Stimulated activated naive B cell treated with anti-CD40 and anti-IgM and Interleukin-4, amounts not matched to agents 10 μg/mL and 1 μg/mL and 100 μg/mL, for 72 hours (primary cell): ENCODE data around the gene PAX2.

Experiments
- ATAC-seq, 2 donors: fragments of 150-1000 bp; cut with Tn5 transposase; replicated peaks; 2 replicates each; pipeline ENCODE4 v1.10.0; 2021; ENCODE audit warnings: moderate library complexity in 1 of 2
- DNase-seq: peaks from one replicate; pipeline ENCODE4 v3.0.0; 2021
- H3K27ac Mint-ChIP-seq: one replicate; pipeline ENCODE4 v1.8.0; 2022; ENCODE audit warnings: mild to moderate bottlenecking, mixed read lengths
- H3K27me3 Mint-ChIP-seq, 2 donors: one replicate each; pipeline ENCODE4 v1.8.0; 2022; ENCODE audit warnings: mixed read lengths in 2 of 2
- H3K36me3 Mint-ChIP-seq, 2 donors: one replicate each; pipeline ENCODE4 v1.8.0; 2022; ENCODE audit warnings: mixed read lengths in 2 of 2, mild to moderate bottlenecking in 1 of 2
- H3K4me1 Mint-ChIP-seq, 2 donors: one replicate each; pipeline ENCODE4 v1.8.0; 2022; ENCODE audit warnings: mixed read lengths in 2 of 2, mild to moderate bottlenecking in 1 of 2
- H3K4me3 Mint-ChIP-seq, 2 donors: one replicate each; pipeline ENCODE4 v1.8.0; 2022; ENCODE audit warnings: mild to moderate bottlenecking in 2 of 2, mixed read lengths in 2 of 2, moderate library complexity in 1 of 2
- H3K9me3 Mint-ChIP-seq, 2 donors: one replicate each; pipeline ENCODE4 v1.8.0; 2022; ENCODE audit warnings: mixed read lengths in 2 of 2, mild to moderate bottlenecking in 1 of 2

Gene PAX2

DNA sequence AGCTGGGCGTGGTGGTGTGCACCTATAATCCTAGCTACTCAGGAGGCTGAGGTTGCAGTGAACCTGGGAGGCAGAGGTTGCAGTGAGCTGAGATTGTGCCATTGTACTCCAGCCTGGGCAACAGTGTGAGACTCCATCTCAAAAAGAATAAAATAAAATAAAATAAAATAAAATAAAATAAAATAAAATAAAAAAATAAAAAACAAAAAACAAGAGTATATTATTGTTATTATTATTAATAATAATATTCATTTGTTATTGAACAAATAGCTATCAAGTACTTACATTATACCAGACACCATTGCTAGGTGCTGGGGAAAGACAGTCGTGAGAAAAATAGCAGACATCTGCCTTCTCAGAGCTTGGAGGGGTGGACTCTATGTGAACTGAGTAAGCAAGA, 24.1 kb downstream of the PAX2 start:
- DNase-seq (no peak), ATAC-seq (no peak)
- Mint-ChIP-seq H3K36me3 (no peaks in the 10 kb centered on the region), H3K4me3 (no peak overlapping the region), H3K4me1 (no peaks in the 10 kb centered on the region), H3K9me3 (no peaks in the 10 kb centered on the region), H3K27ac (no peak overlapping the region), H3K27me3 (peaks cover 23 to 30% of the 10 kb centered on the region in 2 donors)

DNA sequence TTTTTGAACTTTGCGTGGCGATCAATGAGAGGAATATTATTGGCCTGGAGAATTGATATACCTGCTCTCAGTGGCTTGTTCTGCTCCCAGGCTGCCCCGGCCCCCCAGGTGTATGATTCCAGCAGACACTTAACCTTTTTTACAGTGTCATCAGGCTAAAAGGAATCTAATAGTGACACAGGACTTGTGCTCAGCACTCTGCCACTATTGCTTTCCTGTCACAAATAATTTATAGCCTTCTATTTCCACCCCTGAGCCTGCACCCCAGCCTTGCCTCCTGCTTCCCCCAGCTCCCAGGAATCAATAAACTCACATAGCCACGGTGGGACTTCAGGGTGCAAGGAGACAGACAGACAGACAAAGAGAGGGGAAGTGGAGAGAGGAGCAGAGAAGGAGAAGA, 28.3 kb downstream of the PAX2 start:
- H3K27me3 Mint-ChIP-seq: peaks cover 29 to 43% of the 10 kb centered on the region in 2 donors
- no peaks in the 10 kb centered on the region for H3K36me3 Mint-ChIP-seq
- ATAC-seq: no peak
- H3K4me3 Mint-ChIP-seq: no peak overlapping the region
- no peaks in the 10 kb centered on the region for H3K9me3 Mint-ChIP-seq
- no peak overlapping the region for H3K27ac Mint-ChIP-seq
- DNase-seq: no peak
- no peaks in the 10 kb centered on the region for H3K4me1 Mint-ChIP-seq

DNA sequence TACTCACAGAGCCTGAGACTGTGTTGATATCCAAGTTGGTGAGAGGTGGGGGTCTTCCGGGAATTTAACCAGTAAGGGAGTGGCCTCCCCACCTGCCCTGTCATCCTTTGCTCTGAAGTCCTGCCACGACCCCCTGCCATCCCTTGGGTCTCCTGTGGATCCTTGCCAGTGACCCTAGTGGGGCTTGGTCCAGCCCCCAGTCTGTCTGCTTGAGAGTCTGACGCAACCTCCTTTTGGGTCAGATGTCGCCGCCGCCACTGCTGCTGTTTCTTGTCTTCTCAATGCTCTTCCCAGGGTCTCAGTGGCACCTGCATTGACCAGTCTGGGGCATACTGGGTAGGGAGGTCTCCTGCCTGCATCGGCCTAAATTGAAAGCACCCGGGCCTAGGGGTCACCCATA, 28.8 kb downstream of the PAX2 start:
- no peaks in the 10 kb centered on the region for H3K4me1 Mint-ChIP-seq
- H3K27me3 Mint-ChIP-seq: peaks cover 29 to 49% of the 10 kb centered on the region in 2 donors
- no peak for DNase-seq
- no peaks in the 10 kb centered on the region for H3K9me3 Mint-ChIP-seq
- no peaks in the 10 kb centered on the region for H3K36me3 Mint-ChIP-seq
- no peak overlapping the region for H3K4me3 Mint-ChIP-seq
- ATAC-seq: no peak
- H3K27ac Mint-ChIP-seq: no peak overlapping the region

DNA sequence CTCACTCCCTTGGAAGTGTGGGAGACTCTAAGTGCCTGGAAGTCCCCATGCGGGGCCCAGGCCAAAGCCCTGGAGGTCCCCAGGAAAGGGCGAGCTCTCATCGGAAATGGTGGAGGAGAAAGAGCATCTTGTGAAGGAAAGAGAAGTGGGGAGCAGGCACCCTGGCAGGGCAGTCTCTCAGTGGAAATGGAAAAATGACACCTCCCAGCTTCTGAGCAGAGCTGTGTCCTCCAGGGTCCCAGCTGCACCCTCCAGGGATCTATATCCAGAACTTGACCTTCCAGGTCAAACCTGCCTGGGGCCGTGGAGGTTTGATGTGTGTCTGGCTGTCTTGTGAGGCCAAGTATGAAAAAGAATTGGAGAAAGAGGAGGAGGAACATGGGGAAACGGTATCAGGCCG, 29.5 kb downstream of the PAX2 start:
- Mint-ChIP-seq H3K4me1 (no peaks in the 10 kb centered on the region), H3K27ac (no peak overlapping the region), H3K9me3 (no peaks in the 10 kb centered on the region), H3K36me3 (no peaks in the 10 kb centered on the region), H3K27me3 (peaks cover 33 to 55% of the 10 kb centered on the region in 2 donors), H3K4me3 (no peak overlapping the region)
- no peak for ATAC-seq
- DNase-seq: no peak

DNA sequence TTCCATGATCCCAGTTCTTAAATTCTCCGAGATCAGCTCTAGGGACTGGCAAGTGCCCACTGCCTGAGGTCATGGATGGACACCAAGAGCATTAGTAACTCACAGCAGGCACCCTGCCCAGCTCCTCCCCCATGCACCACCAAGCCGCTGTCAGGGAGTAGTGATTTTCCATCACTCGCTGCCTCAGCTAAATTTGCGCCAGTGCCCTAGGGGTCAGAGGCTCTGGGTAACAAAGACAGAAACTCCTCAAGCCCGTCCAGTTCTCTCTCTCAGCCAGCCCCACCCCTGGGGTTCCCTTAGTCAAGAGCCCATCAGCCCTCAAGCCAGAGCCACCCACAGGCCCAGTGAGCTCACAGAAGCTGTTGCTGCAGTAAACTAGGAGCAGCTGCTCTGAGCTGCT, 30.0 kb downstream of the PAX2 start:
- peaks cover 36 to 58% of the 10 kb centered on the region in 2 donors for H3K27me3 Mint-ChIP-seq
- no peak overlapping the region for H3K4me3 Mint-ChIP-seq
- ATAC-seq (no peak), DNase-seq (no peak)
- H3K4me1 Mint-ChIP-seq: no peaks in the 10 kb centered on the region
- H3K9me3 Mint-ChIP-seq: no peaks in the 10 kb centered on the region
- H3K36me3 Mint-ChIP-seq: no peaks in the 10 kb centered on the region
- no peak overlapping the region for H3K27ac Mint-ChIP-seq

DNA sequence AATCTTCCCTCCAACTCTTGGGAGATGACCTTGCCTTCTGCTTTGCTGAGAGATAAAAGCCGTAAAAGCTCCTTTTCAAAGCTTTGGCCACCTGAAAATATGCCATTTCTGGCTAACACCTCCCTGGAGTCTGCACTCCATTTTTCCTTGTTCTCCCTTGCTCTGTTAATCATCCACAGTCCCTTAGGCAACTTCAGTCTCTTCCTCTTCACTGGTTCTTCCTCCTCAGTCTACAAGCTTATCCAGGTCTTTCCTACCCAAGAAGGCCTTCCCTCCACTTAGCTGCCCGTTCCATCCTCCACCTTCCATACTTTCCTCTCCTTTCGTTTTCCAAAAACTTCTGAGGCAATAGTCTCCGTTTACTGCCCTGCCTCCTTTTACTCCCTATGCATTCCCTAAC, 30.5 kb downstream of the PAX2 start:
- Mint-ChIP-seq H3K4me3 (no peak overlapping the region), H3K4me1 (no peaks in the 10 kb centered on the region), H3K27me3 (peaks cover 36 to 58% of the 10 kb centered on the region in 2 donors), H3K9me3 (no peaks in the 10 kb centered on the region), H3K27ac (no peak overlapping the region), H3K36me3 (no peaks in the 10 kb centered on the region)
- DNase-seq: no peak
- no peak for ATAC-seq

DNA sequence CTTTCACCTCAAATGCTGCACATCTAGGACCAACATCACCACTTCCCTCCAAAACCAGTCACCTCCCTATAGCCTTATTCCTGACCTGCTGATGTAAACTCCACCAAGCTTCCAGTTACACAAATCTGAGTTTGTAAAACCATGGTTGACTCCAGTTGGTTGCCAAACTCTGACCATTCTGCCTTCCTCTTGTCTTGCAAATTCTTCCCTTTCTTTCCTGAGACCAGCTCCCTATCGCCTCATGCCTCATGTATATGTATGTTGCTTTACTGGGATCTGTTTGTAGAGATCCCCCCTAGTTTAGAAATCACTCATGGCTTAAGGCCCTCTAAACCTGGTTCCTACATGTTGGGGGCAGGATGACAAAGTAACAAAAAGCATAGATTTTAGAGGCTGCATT, 31.3 kb downstream of the PAX2 start:
- no peak for DNase-seq
- Mint-ChIP-seq H3K4me3 (no peak overlapping the region), H3K27ac (no peak overlapping the region), H3K4me1 (no peaks in the 10 kb centered on the region), H3K9me3 (no peaks in the 10 kb centered on the region), H3K27me3 (peaks cover 36 to 58% of the 10 kb centered on the region in 2 donors), H3K36me3 (no peaks in the 10 kb centered on the region)
- no peak for ATAC-seq

DNA sequence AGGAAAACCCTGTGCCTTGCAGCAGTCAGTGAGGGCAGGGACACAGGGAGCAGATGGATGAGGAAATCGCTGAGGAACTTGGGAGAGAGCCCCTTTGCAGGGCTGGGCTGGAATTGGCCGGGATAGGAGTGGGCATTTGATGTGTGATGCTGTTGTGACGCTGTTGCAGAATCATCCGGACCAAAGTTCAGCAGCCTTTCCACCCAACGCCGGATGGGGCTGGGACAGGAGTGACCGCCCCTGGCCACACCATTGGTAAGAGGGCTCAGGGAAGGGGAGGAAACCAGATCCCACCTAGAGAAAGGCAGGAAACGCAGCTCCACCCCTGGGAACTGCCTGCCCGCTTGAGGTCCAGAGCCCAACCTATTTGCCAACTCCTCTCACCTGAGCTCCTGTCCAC, 33.9 kb downstream of the PAX2 start:
- ATAC-seq: no peak
- no peak for DNase-seq
- Mint-ChIP-seq H3K4me3 (no peak overlapping the region), H3K4me1 (no peaks in the 10 kb centered on the region), H3K36me3 (no peaks in the 10 kb centered on the region), H3K27me3 (peaks cover 33 to 50% of the 10 kb centered on the region in 2 donors), H3K9me3 (no peaks in the 10 kb centered on the region), H3K27ac (no peak overlapping the region)

DNA sequence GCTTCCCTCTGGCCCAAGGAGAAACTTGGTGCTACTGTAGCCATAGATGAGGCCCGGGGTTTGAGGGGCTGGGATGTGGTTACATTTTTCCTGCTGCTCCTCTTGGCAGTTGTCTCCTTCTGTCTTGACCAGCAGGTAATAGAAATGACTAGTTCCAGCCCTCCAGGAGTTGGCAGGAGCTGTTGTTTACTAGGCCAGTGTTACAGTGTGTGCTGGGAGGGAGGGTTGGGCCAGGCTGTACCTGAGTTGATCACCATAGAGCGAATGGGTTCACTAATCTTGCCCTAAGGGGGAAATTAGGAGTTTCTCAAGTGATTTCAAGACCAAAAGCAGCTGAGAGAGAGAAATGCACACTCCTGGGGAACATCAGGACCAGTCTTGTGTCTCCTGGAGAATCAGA, 34.9 kb downstream of the PAX2 start:
- Mint-ChIP-seq H3K27ac (no peak overlapping the region), H3K4me3 (no peak overlapping the region), H3K36me3 (no peaks in the 10 kb centered on the region), H3K27me3 (peaks cover 34 to 44% of the 10 kb centered on the region in 2 donors), H3K4me1 (no peaks in the 10 kb centered on the region), H3K9me3 (no peaks in the 10 kb centered on the region)
- no peak for DNase-seq
- ATAC-seq: no peak

DNA sequence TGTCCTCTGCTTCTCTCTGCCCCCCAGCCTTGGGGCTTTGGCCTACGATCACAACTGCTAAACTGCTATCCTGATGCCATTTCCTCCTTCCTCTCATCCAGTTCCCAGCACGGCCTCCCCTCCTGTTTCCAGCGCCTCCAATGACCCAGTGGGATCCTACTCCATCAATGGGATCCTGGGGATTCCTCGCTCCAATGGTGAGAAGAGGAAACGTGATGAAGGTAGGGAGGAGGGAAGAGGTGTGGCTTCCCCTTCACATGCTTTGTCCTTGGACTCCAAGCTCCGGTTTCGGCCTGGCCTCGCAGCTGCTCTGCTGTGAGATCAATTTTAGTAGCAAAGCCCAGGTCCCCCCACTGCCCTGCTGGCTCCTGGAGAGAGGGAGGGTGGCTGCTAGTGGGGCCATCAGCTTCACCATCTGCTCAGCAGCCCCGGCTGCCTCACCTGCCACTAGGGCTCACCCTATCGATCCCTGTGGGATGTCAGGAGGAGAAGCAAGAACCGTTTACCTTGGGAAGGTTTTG, 35.8 kb downstream of the PAX2 start:
- ATAC-seq: no peak
- peaks cover 36 to 42% of the 10 kb centered on the region in 2 donors for H3K27me3 Mint-ChIP-seq
- no peaks in the 10 kb centered on the region for H3K4me1 Mint-ChIP-seq
- H3K36me3 Mint-ChIP-seq: no peaks in the 10 kb centered on the region
- H3K27ac Mint-ChIP-seq: no peak overlapping the region
- H3K9me3 Mint-ChIP-seq: no peaks in the 10 kb centered on the region
- H3K4me3 Mint-ChIP-seq: no peak overlapping the region
- DNase-seq: no peak

DNA sequence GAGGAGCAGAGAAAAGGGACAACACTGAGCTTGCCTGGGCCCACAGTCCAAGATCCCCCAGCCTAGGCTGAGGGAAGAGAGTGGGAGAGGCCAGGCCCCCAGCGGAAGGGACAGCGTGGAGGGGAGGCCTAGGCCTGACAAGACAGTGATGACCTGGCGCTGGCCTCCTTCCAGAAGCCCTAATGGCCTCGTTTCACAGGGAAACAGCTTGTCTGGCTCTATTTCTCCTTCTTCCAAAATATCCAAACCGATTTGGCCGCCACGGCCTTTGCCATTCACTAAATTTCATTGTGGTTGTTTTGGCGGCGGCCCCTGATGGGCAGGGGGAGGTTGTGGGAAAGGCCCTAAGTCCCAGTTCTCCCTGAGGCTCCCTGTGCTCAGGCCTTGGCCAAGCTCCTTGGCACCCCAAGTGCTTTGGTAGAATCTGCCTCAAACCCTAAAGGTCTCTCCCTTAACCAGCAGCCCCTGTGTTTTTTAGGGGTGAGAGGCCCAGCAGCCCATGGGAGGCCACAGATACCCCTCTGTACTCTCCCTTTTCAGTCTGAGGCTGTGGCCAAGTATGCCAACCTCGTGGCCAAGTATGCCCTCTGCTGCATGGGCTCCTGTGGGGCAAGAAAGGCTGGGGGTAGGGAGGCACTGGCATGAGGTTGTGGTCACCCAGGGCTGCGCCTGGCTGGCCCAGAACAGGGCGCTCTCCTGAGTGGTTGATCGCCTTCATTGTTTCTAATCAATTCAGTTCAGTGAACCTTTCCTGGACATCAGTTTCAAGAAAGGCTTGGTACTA, 37.3 kb downstream of the PAX2 start:
- Mint-ChIP-seq H3K27me3 (peaks cover 43 to 50% of the 10 kb centered on the region in 2 donors), H3K27ac (no peak overlapping the region), H3K4me3 (no peak overlapping the region), H3K4me1 (no peaks in the 10 kb centered on the region), H3K36me3 (no peaks in the 10 kb centered on the region), H3K9me3 (no peaks in the 10 kb centered on the region)
- DNase-seq (no peak), ATAC-seq (no peak)

DNA sequence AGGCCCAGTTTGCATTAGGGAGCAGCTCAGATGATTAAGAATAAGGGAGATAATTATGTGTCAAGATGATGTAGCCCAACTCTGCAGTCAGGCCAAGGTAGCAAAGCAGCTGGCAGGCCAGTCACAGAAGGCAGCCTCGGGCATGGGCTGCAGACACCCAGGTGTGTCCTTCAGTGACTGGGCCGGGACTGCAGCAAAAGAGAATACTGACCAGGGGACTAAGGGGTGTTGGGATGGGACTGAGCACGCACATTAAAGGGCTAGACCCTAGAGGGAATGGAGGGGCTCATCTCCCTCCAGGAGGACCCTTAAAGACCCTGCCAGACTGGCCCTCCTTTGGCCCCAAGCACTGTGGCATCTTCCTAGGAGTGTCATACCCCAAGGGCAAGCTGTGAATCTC, 38.7 kb downstream of the PAX2 start:
- Mint-ChIP-seq H3K36me3 (no peaks in the 10 kb centered on the region), H3K4me3 (no peak overlapping the region), H3K27me3 (peaks cover 45 to 51% of the 10 kb centered on the region in 2 donors), H3K9me3 (no peaks in the 10 kb centered on the region), H3K27ac (no peak overlapping the region), H3K4me1 (no peaks in the 10 kb centered on the region)
- DNase-seq (no peak), ATAC-seq (no peak)

DNA sequence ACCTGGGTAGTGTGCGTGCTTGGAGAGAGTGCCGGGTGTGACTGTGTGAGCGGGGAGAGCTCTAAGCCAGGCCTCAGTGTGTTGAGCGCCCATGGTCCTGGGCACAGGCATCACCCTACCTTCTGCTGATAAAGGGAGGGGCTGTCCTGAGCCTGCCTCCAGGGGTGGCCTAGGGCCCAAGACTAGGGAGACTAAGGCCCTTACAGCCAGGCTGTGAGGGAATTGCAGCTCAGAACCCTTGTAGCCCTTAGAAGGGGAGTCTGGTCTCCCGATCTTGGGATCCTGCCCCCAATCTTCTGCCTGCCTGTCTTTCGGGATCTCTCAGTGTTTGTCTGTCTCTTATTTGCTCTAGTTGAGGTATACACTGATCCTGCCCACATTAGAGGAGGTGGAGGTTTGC, 41.2 kb downstream of the PAX2 start:
- Mint-ChIP-seq H3K4me3 (no peak overlapping the region), H3K4me1 (no peaks in the 10 kb centered on the region), H3K36me3 (no peaks in the 10 kb centered on the region), H3K27ac (no peak overlapping the region), H3K9me3 (no peaks in the 10 kb centered on the region), H3K27me3 (peaks cover 44 to 53% of the 10 kb centered on the region in 2 donors)
- no peak for DNase-seq
- no peak for ATAC-seq

DNA sequence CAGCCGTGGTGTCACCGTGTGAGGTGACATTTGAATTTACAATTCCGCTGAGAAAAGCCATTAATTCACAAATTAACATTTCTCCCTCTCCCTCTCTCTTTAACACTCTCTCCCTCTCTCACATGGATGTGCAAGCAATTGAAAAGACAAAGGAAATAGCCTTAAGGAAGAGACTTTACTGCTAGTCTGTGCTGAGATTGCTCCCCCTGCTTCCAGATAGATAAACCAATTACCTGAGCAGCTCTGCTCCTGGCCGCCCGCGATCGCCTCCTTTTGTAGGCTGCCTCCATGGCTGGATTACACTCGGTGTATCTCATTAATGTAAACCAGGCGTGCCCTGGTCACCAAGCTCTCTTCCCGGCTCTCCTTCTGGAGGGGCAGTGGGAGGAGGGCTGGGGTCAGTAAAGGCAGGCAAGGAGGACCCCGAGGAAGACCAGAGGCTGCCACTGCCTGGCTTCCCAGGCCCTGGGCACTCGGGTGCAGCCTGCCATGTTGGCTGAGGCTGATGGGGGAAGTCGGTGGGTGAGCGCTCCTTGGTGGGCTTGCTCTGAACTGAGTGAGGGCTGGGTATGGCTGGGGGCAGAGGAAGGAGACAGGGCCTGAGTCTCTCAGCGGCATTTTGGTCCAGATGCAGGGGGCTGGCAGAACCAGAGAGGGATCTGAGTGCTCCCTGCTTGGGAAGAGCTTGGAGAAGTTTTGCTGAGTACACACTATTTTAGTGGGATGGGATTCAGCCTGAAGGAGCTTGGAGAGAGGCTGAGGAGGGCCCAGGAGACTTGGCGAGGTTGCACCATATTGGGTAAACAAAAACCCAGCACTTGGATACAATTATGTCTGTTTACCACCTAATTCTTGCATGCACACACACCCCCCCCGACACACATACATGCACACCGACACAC, 42.9 kb downstream of the PAX2 start:
- Mint-ChIP-seq H3K9me3 (no peaks in the 10 kb centered on the region), H3K36me3 (no peaks in the 10 kb centered on the region), H3K27ac (no peak overlapping the region), H3K4me1 (no peaks in the 10 kb centered on the region), H3K4me3 (no peak overlapping the region), H3K27me3 (peaks cover 43 to 65% of the 10 kb centered on the region in 2 donors)
- DNase-seq: no peak
- no peak for ATAC-seq

DNA sequence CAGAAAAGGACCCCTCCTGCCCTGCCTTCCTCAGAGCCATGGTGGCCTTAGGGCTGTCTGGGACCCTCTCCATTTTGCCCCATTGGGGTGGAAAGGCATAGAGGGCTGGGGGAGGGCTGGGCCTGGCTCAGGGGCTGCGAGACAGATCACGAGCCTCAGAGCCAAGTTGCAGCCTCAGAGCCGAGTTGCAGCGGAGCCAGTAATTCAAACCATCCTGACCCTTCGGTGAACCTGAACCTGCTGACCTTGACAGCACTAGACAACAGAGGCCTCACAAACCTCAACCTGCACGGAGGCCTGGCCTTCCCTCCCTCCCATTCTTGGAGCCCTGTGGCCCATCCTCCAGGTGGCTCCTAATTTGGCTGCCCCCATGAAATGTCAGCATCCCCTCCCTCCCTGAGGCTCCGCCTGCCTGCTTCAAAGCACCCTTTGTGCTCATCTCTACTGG, 45.4 kb downstream of the PAX2 start:
- ATAC-seq: no peak
- Mint-ChIP-seq H3K9me3 (no peaks in the 10 kb centered on the region), H3K27ac (no peak overlapping the region), H3K4me1 (no peaks in the 10 kb centered on the region), H3K4me3 (no peak overlapping the region), H3K27me3 (peaks cover 55 to 78% of the 10 kb centered on the region in 2 donors), H3K36me3 (no peaks in the 10 kb centered on the region)
- no peak for DNase-seq
